ENCODE measurements around the gene NOS3. TPM values are rescaled to one million over a fixed set of nuclear protein-coding genes. Genes with fewer than 3 reads are reported as not detected.

NOS3 gene
- total RNA-seq, 1 experiment from 2014 or later, result 0.30 TPM

DNA sequence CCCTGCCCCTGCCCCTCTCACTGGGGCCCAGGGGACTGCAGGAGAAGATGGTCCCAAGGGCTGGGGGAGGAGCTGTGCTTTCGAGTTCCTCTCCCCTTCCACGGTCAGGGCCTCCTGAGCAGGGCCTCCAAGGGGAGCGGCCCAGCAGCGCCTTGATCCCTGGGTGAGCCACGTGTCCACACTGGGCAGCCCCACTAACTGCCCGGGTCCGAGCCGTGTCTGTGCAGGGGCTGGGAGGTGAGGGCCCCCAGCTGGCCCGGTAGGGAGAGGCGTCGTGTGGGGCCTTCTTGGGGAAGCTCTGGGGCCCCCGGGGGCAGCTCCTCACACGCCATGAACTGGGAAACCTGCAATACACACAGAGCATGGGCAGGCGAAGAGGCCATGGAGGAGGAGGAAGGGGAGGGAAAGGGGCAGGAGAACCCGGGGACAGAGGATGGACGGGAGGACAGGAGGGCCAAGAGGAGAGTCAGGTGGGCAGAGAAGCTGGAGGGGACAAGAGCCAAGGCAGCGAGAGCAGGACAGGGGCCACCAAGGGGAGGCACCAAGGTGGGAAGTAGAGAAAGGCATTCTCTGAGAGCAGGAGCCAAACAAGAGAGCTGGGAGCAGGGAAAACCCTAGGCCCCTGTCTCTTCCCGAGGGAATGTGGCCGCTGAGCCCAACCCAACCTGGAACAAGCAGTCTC is 45.5 kb upstream of the NOS3 start:
- CTCF ChIA-PET, result interaction anchor here (0.8 to 1.3 kb wide), 5 partner anchors 18 to 166 kb away, joined by 3 to 4 read pairs (median 3); no protein-coding TSS in a partner anchor
- POLR2A ChIA-PET, result interaction anchor here (0.6 to 1.2 kb wide), 2 partner anchors 41 to 47 kb away, joined by 3 to 4 read pairs; no protein-coding TSS in a partner anchor
- no peak for DNase-seq (ENCODE audit: unreplicated experiment)
- H3K27me3 Mint-ChIP-seq (ENCODE audit: insufficient read depth, unreplicated experiment), result no peaks in the 10 kb centered on the region
- intact Hi-C loops (cut with micrococcal nuclease), result no loop called here
- no peak overlapping the region for H3K4me3 Mint-ChIP-seq (ENCODE audit: unreplicated experiment)
- H3K36me3 Mint-ChIP-seq (ENCODE audit: insufficient read depth, unreplicated experiment), result no peaks in the 10 kb centered on the region
- TF ChIP-seq, protein P1, sequence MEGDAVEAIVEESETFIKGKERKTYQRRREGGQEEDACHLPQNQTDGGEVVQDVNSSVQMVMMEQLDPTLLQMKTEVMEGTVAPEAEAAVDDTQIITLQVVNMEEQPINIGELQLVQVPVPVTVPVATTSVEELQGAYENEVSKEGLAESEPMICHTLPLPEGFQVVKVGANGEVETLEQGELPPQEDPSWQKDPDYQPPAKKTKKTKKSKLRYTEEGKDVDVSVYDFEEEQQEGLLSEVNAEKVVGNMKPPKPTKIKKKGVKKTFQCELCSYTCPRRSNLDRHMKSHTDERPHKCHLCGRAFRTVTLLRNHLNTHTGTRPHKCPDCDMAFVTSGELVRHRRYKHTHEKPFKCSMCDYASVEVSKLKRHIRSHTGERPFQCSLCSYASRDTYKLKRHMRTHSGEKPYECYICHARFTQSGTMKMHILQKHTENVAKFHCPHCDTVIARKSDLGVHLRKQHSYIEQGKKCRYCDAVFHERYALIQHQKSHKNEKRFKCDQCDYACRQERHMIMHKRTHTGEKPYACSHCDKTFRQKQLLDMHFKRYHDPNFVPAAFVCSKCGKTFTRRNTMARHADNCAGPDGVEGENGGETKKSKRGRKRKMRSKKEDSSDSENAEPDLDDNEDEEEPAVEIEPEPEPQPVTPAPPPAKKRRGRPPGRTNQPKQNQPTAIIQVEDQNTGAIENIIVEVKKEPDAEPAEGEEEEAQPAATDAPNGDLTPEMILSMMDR (IDR thresholded peaks at IDR 0.05; ENCODE audit: unreplicated experiment), result no peak
- no peak overlapping the region for H3K27ac Mint-ChIP-seq (ENCODE audit: low read depth, unreplicated experiment)
- H3K4me1 Mint-ChIP-seq (ENCODE audit: insufficient read depth, unreplicated experiment), result peaks cover 32% of the 10 kb centered on the region
- no TSS peak for BruUV-seq (replicated peaks)
- H3K9me3 Mint-ChIP-seq (ENCODE audit: unreplicated experiment), result no peaks in the 10 kb centered on the region

DNA sequence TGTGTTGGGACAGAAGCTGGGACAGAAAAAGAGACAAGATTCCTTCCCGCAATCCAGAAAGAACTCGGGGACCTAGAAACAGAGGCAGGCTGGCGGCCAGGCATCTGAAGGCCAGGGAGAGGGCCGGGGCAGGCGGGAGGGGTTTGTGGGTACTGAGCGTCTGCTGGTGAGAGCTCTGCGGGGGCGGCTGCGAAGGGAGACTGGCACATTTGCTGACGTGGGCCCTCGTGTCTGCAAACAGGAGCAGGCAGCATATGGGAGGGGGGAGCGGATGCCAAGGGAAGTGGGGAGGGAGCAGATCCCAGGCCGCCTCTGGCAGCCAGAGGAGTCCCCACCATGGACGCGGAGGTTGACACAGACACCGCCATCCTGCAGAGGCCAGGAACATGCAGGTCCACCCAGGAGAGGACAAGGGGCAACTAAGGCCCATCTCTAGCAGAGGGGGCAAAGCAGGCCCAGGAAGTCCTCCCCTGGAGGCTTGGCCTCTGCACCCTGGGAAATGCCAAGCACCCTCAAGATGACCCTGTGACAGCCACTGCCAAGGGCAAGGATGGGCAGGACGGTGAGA is 44.9 kb upstream of the NOS3 start:
- Mint-ChIP-seq H3K4me1 (ENCODE audit: insufficient read depth, unreplicated experiment) (peaks cover 27% of the 10 kb centered on the region), H3K9me3 (ENCODE audit: unreplicated experiment) (no peaks in the 10 kb centered on the region), H3K27ac (ENCODE audit: low read depth, unreplicated experiment) (no peak overlapping the region), H3K4me3 (ENCODE audit: unreplicated experiment) (no peak overlapping the region), H3K27me3 (ENCODE audit: insufficient read depth, unreplicated experiment) (no peaks in the 10 kb centered on the region), H3K36me3 (ENCODE audit: insufficient read depth, unreplicated experiment) (no peaks in the 10 kb centered on the region)
- POLR2A ChIA-PET, result interaction anchor here (1.2 kb wide), 1 partner anchor 42 kb away, joined by 4 read pairs; no protein-coding TSS in a partner anchor
- intact Hi-C loops (cut with micrococcal nuclease), result no loop called here
- TF ChIP-seq, protein P1 (IDR thresholded peaks at IDR 0.05; ENCODE audit: unreplicated experiment), result no peak
- no TSS peak for BruUV-seq (replicated peaks)
- CTCF ChIA-PET, result interaction anchor here (0.6 to 1.2 kb wide), 5 partner anchors 8 to 515 kb away, joined by 3 to 4 read pairs (median 3); no protein-coding TSS in a partner anchor
- DNase-seq (ENCODE audit: unreplicated experiment), result peak; percentile 16

DNA sequence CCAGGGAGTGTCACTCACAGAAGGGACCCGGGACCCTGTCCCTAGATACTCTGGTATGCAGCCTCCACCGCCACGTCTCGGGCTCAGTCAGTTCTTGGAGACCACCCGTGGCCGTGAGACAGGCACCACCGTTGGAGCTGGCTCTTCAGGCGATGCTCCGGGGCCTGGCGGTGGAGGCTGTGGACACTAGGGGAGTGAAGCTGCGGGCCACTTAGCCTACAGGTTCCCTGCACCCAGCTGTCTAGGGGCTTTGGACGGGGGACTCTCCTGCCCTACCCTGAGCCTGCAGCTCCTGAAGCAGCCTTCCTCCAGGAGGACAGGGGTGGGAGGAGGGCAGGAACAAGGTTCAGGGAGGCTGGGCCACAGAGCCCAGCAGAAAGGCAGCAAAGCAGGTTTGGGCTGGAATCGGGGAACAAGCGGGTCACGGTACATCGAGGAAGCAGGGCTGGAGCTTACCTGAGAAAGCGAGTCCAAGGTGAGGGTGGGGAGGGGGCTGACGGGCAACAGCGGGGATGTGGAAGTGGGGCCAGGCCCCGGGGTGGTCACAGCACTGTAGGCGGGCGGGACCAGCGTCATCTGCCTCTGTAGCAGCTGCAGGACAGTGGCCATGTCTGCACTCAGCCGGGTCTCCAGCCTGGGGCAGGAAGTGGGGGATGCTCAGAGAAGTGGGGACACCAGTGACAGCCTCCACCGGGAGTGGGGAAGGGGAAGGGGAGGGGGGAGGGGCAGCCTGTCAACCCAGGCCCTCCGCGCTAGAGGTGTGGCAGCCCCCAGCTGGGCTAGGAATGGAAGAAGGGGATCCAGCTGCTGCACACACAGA is 44.2 kb upstream of the NOS3 start:
- no peak for DNase-seq (ENCODE audit: unreplicated experiment)
- Mint-ChIP-seq H3K27ac (ENCODE audit: low read depth, unreplicated experiment) (no peak overlapping the region), H3K4me1 (ENCODE audit: insufficient read depth, unreplicated experiment) (peaks cover 22% of the 10 kb centered on the region), H3K9me3 (ENCODE audit: unreplicated experiment) (no peaks in the 10 kb centered on the region), H3K27me3 (ENCODE audit: insufficient read depth, unreplicated experiment) (no peaks in the 10 kb centered on the region), H3K4me3 (ENCODE audit: unreplicated experiment) (no peak overlapping the region), H3K36me3 (ENCODE audit: insufficient read depth, unreplicated experiment) (no peaks in the 10 kb centered on the region)
- no TSS peak for BruUV-seq (replicated peaks)
- ChIA-PET POLR2A (interaction anchor here (1.2 kb wide), 1 partner anchor 43 kb away, joined by 4 read pairs; no protein-coding TSS in a partner anchor), CTCF (interaction anchor here (0.6 to 1.2 kb wide), 5 partner anchors 9 to 515 kb away, joined by 3 to 5 read pairs (median 3); no protein-coding TSS in a partner anchor)
- TF ChIP-seq, protein P1 (IDR thresholded peaks at IDR 0.05; ENCODE audit: unreplicated experiment), result no peak
- intact Hi-C loops (cut with micrococcal nuclease), result no loop called here

All from MCF 10A (cell line).